ENCODE measurements around the gene HEBP1.

HEBP1 gene

DNA sequence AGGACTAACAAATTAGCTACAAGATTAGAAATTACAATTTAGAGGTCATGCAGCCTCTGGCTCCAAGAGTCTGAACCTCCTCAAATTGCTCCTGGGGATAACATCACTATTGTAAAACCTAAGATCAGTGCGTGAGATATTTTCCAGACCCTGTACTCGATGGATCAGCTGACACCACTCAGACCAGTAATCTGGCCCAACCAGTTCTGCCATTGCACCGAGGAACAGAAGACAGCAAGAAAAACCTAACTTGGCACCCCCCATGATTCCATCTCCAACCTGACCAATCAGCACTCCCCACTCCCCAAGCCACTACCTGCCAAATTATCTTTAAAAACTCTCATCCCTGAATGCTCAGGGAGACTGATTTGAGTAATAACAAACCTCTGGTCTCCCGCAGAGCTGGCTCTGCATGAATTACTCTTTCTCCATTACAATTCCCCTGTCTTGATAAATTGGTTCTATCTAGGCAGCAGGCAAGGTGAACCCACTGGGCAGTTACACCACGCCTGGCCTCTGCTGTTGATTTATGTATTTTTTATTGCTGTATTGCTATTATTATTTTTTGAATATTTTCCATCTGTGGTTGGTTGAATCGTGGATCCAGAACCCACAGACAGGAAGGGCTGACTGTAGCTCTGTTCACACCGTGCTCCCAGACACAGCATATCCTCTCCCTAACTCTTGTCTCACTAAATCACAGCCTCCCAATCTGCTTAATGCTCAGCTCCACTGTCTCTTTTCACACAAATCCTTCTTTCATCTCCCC, 9.2 kb downstream of the HEBP1 start:
- no peak for DNase-seq (ENCODE audit: low spot score)

DNA sequence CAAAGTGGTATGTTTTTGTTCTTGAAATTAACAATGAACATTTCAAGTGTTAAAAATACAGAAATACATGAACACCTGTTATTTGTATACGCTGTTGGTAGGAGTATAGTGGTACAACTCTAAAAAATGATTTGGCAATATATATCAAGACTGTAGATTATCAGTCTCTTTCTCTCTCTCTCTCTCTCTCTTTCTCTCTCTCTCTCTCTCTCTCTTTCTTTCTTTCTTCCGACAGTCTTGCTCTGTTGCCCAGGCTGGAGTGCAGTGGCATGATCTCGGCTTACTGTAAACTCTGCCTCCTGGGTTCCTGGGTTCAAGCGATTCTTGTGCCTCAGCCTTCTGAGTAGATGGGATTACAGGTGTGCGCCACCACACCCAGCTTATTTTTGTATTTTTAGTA, 12.6 kb downstream of the HEBP1 start:
- no peak for DNase-seq (ENCODE audit: low spot score)

DNA sequence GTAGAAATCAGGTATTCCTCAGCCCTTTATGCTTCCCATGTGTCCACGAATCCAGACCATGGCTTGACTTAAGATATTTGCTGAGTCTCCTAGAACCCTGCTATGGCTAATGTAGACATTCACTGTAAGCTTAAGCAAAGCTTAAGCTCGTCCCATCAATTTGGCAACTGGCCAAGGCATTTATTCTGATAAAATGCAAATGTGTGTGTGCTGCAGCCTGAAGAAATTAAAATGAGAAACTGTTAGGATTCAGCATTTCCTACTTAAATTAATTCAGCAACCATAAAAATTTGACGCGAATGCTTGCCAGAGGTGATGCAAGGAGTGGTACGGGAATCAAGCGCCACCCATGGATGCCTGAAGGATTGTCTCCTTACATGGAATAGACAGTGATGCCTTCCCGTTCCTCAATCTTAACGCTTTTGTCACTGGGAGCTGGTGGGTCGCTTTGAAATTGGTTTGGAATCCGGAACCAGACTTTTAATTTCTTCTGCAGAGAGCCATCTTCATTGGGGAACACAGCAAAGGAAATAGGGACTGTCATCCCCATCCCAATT, 13.2 kb downstream of the HEBP1 start:
- no peak for DNase-seq (ENCODE audit: low spot score)

DNA sequence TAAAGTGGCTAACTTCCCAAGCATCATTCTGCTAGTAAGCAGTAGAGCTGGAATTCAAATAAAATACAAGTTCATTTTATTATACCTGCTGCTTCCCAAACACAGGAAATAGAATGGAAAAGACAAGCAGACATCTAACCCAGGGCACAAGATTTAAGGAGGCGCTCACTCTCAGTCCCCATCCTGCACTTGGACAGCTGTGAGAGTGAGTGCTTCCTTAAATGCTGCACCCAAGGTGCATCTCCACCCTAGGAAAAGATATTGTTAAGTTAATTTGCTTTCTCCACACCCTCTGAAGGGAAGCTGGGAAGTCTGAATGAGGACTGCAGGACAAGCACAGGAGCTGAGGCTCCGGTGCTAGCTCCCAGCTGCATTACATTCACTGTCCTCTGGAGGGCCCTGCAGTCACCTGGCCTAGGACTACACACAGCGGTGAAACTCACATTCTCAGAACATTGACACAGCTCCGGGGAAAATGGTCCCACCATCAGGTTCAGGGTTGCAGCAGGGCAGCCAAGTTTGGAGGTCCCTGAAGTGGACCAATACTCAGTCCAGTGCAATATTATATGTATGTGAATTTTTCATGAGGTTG, 14.2 kb downstream of the HEBP1 start:
- peak; percentile 55 for DNase-seq (ENCODE audit: low spot score)

DNA sequence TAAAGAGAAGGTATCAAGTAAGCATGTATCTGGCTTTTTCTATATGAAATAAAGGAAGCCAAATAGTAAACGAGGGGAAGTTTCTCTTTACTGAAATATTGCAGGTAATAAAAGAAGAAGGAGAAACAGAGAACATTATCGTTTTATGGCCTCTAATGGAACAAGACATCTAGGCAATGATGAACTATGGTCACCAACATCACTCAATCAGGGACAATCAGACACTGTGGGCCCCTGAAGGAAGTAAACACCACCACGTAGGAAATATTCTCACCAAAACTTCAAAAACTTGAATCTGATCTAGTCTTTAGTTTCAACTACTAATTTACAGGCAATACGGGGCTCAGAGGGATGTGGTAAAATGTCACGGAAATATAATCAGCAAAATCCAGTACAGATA, 15.9 kb downstream of the HEBP1 start:
- no peak for DNase-seq (ENCODE audit: low spot score)

DNA sequence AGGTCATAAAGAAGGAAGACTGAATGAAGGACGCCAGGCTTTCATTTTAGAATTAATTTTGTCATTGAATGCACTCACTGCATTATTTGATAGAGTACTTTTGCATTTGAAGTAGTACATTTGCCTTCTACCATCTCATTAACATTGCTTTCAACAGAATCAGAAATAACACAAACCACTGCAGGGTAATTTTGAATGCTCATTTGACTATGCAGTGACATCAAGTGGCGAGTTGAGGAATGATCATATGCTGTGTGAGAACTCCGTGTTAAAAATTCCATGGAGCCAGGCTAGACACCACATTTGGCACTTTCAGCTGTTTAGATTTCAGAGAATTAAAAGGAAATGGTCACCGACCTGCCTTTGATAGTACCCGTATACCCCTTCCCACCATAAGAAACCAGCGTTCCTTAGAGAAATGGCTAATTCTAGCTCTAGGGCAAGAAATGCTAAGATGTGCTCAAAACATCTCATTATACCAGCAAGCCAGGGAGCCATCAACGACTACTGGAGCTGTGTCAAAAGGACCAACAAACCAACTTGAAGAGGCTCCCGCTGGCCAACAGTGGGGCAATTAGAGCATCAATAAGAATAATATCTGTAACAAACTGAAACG, 16.5 kb downstream of the HEBP1 start:
- DNase-seq (ENCODE audit: low spot score), result peak; percentile 34

DNA sequence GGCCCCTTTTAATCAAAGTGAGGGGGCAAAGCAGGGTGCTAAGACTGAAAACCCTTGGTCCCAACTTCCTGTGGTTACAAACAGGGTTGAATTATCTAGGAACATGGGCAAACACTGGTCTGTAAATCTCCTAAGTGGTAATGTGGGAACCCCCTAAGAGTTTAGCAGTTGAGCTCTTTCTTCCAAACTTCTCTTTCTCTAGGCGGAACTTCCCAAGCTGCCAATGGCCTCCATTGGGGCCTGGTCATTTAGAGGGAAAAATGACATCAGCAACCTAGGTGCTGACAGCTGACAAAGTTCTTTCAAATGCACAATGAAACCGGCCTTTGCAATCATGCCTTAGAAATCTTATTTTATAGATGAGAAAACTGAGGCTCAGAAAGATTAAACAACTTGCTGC, 17.7 kb downstream of the HEBP1 start:
- DNase-seq (ENCODE audit: low spot score), result no peak

DNA sequence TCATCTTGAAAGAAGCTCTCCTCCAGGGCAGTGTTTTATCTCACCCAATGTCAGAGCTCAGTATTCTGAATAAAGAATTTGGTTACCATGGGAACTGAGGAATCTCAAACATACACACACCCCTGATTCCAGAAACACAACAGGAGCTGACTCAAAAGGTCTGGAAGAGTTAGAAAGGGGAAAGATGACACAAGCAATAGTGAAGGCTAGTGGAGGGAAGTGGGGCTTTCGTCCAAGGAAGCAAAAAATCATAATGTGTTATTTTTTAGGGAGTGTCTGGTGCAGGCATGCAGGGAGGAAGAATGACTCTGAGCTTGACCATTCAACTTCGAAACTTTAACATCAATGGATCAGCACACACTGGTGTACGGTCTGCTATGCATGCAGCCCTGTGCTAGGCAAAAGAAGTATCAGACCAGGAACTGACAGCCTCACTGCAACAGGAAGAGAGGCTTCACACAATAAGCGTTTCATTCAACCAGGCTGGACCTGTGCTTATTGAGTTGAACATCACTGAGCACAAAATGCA, 20.3 kb downstream of the HEBP1 start:
- DNase-seq (ENCODE audit: low spot score), result no peak

DNA sequence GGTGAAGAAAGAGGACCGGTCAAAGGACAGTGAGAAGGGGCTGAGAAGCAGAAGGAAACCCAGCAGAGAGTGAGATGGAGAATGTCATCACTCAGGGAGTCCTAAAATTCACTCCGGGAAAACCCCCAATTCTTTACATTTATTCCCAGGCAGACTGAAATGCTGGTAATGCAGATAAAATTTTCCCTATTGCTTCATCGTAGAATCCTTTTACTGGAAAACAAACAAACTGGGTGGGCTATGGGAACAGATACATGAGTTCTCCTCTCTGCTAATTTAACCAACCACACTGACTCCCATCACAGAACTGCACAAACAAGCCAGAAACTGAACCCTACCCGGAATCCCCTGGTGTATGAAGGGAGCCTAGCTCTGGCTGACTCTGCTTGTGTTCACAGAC, 20.9 kb downstream of the HEBP1 start:
- DNase-seq (ENCODE audit: low spot score), result no peak

DNA sequence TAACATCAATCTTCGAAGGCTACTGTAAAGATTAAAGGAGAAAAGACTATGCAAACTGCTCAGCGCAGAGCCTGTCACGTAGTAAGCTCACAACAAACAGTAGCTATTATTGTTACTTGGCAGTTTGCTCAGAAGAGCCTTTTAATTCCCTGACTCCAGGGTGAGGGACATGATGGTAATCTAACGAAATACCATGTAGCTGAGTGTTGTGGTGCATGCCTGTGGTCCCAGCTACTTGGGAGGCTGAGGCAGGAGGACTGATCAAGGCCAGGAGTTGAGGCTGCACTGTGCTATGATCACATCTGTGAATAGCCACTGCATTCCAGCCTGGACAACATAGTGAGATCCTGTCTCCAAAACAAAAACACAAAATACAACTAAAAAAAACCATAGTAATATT, 22.8 kb downstream of the HEBP1 start:
- no peak for DNase-seq (ENCODE audit: low spot score)

DNA sequence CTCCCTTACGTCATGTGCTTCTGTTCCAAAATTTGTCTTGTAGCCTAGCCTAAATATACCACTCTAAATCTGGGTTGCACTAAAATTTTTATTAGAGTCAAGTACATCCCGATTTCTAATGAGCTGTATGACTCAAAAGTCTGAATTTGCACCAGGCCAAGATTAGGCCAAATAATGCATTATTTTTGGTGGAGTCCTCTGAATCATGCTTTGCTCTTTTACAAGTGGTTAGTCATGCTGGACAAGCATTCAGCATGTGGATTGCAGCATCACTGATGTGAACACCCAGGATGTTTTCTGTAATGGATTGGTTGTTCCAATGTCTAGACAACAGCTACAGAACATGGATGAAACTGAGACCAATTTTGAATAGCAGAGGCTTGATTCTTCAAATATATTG, 23.7 kb downstream of the HEBP1 start:
- DNase-seq (ENCODE audit: low spot score), result no peak

DNA sequence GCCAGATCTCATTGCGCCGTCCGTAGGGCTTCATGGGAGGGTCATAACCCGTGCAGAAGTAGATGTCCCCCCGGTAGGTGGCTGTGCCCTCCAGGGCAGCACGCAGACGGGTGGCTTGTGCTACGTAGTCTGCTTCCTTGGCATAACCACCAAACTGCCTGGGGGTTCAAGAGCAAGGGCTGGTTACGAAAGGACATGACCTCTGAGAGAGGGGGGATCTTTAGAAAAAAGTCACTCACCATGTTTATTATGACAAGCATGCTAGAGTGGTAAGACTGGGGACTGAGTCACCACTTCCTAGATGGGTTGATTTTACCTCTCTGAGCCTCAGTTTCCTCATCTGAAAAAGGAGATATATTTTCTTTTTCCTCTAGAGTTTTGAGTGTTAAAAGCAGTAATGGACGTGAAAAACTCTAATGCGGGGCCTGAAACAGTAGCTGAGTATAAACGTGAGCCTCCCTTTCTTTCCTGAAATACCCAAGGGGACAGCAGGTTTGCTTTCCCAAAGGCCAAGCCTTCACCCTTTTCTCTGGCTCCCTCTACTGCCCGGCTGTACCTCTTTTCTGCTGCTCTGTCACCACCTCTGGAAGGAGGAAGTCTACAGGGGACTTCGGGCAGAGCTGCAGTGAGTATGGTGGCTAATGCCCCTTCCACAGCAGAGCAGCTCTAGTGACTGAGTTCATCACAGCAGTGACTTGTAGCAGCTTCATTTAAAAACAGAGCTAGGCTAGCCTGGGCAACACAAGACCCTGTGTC, 24.6 kb downstream of the HEBP1 start:
- peak; percentile 34 for DNase-seq (ENCODE audit: low spot score)

DNA sequence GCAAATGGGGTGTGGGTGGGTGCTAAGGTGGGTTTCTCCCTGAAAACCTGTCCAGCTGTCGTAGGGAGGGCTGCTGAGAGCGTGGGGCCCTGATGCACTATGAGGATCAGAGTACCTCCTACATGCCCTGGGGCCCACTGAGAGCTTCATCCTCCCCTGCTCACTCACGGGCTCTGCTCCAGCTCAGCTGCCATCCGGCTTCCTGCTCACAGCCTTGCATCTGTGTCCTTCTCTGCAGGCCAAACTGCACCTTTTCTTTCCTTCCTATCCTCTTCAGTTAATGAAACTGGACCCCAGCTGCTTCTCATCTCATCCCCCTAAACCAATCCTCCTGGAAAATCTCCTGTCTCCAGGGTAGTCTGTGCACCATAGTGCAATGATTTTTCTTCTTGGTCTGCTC, 25.9 kb downstream of the HEBP1 start:
- no peak for DNase-seq (ENCODE audit: low spot score)

DNA sequence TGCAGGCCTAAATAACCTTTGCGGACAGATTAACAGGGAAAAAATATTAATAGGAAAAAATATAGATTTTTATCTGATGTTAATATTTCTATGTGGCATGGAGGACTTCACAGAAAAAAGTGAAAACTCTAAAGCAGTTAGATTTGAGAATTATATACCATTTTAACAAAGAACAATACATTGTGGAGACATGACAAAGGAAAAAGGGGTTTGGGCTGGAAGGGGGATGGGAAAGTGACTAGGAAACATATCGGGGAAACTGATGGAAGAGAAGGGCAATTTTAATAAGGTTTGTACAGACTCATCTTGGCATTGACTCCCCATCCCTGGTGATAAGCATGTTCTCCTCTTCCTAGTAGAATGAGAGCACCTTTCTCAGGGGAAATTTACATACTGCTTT, 27.0 kb downstream of the HEBP1 start:
- DNase-seq (ENCODE audit: low spot score), result no peak

DNA sequence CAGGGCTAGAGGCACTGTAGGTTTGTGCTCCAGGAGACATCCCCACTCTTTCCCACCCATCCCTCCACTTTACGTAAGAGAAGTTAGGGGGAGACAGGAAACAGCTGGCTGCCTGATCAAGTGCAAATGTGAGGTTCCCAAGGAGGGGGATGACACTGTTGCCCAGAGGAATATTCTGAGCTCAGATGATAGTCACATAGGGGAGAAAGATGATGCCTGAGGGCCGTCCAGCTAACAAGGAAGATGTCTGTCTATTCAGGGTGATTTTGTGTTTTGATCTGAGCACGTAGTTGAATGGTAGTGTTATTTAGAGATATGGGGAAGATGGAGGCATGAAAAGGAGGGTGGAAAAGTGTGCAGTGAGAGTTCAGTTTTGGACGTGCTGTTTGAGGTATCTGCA, 34.2 kb downstream of the HEBP1 start:
- no peak for DNase-seq (ENCODE audit: low spot score)

DNA sequence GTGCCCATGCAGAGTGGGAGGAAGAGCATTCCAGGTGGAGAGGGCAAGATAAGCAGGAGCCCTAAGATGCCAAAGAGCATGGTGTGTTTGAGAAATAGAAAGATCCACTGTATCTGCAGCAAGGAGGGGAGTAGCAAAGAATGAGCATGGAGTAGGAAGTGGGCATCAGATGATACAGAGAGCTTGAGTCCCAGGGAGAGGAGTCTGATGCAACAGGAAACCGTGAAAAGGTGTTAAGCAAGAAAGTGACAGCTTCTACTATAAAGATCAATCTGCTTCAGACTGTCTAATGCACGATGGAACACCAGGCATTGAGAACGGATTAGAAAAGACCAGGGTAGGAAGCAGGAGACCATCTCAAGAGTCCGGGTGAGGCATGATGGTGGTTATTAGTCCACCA, 35.8 kb downstream of the HEBP1 start:
- DNase-seq (ENCODE audit: low spot score), result no peak

DNA sequence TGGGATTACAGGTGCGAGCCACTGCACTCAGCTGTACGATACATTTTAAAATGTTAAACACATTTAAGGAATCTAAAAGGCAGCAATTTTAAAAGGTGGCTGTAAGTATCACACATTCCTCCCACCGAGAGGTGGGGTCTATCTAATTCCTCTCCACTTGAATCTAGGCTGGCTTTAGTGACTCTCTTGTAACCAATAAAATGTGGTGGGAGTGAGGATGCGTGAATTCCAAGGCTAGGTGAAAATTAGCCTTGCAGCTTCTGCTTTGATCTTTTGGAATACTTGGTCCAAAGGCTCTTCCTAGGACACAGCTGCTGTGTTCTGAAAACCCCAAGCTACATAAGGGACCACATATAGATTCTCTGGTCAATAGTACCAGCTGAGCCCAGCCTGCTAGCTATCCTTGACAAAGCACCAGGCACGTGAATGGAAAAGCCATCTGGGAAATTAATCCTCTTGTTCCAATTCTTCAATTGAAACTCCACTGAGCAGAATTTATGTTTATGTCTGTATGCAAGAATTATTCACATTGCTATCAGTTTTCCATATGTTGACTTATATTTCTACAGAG, 39.3 kb downstream of the HEBP1 start:
- no peak for DNase-seq (ENCODE audit: low spot score)

DNA sequence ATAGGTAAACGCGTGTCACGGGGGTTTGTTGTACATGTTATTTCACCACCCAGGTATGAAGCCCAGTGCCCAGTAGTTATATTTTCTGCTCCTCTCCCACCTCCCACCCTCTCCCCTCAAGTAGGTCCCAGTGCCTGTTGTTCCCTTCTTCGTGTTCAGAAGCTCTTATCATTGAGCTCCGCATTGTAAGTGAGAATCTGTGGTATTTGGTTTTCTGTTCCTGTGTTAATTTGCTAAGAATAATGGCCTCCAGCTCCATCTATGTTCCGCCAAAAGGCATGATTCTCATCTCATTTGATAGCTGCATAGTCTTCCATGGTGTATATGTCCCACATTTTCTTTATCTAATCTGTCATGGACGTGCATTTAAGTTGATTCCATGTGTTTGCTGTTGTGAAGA, 41.2 kb downstream of the HEBP1 start:
- no peak for DNase-seq (ENCODE audit: low spot score)

DNA sequence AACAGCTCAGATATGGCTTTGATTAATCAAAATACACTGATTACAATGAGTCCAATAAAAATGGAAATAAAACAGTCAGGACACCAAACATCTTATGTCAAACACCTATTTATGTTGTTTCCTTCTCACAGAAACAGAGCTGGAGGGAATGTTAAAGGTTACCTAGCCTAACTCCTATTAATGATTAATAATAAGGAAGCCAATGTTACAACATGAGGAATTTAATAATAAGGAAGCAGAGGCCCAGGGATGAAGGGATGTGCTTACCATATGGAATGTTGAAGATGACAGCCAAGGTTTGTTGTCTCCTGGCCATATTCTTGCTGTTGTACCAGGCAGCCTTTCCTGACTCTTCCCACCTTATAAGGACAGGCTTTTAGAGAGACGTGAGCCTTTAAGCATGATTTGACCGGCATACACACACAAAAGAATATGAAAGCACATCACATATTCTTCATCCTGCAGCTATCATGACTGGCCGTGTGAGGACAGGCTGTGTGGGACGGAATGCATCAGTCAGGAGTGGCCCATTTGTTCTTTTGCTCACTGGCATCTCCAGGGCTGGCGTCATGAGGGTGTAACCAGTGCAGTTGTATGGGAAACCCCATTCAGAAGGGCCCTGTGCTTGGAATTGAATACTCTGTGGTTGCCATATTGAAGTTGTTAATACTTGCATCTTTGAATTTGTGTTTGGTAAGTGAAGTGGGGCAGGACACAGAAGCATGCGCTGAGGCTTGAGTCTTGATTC, 45.0 kb downstream of the HEBP1 start:
- no peak for DNase-seq (ENCODE audit: low spot score)

DNA sequence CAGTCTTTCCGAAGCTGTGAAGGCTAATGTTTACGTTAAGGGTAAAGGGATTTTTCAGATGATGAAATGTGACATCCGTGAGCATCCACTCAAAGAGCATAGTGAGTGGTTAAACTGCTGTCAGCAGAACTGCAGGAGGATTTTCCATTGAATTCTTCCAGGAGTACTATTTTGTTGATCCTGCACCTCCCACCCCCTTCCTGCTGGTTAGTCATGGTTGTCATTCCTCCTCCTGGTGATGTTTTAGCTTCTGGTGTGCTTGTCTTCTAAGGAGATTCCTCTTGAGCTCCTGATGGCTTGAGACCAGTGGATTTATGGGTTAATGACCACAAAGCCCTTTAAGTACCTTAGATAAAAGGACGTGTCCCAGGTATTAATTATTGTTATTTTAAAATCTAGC, 45.7 kb downstream of the HEBP1 start:
- no peak for DNase-seq (ENCODE audit: low spot score)

DNA sequence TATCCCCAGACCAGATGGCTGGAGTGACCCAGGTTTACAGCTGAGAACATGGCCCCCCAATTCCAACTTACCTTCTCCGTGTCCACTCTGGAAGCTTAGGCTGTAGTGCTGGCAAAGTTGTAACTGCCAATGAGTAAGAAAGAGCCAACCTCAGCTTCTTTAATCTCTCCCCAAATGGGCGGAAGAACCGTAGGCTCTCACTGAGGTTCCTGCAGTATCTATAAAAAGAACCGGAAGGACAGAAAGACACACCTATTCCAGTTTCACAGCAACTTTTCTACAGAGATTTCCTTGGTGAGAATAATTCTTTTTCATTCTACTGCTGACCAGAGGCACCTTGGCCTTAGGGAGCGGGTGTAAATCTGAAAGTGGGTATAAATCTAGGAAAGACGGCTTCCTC, 48.0 kb downstream of the HEBP1 start, which contains the start of gene GPRC5D:
GPRC5D (minus strand) TSS at position 135 of the 400 bp plus-strand sequence. CDS start 1,786 bp downstream, outside the sequence.
- DNase-seq (ENCODE audit: low spot score), result no peak

Data from HuH-7 (cell line).